Choroid plexus epithelial cell (primary cell): ENCODE measurements around the gene FSTL4.

Experiments used
- DNase-seq: peaks from one replicate; pipeline ENCODE4 v3.0.0-alpha.2; 2010; ENCODE audit warnings: low read depth
- H3K4me3 ChIP-seq: 2 replicates; pipeline ENCODE4 v1.5.1; 2011; ENCODE audit warnings: low read depth, mild to moderate bottlenecking, control low read depth, low read length, moderate library complexity
- TF ChIP-seq, protein P1 (sequence below): conservative IDR thresholded peaks from 2 replicates; pipeline ENCODE4 v1.5.1; 2011; ENCODE audit warnings: low read depth, mild to moderate bottlenecking, control low read depth, inconsistent platforms, low read length, moderate library complexity

Gene FSTL4

GRCh38 chr5:133406208-133406976 is 205.9 kb downstream of the FSTL4 start:
- DNase-seq, result no peak
- TF ChIP-seq, protein P1, sequence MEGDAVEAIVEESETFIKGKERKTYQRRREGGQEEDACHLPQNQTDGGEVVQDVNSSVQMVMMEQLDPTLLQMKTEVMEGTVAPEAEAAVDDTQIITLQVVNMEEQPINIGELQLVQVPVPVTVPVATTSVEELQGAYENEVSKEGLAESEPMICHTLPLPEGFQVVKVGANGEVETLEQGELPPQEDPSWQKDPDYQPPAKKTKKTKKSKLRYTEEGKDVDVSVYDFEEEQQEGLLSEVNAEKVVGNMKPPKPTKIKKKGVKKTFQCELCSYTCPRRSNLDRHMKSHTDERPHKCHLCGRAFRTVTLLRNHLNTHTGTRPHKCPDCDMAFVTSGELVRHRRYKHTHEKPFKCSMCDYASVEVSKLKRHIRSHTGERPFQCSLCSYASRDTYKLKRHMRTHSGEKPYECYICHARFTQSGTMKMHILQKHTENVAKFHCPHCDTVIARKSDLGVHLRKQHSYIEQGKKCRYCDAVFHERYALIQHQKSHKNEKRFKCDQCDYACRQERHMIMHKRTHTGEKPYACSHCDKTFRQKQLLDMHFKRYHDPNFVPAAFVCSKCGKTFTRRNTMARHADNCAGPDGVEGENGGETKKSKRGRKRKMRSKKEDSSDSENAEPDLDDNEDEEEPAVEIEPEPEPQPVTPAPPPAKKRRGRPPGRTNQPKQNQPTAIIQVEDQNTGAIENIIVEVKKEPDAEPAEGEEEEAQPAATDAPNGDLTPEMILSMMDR, result no peak
- H3K4me3 ChIP-seq, result no peak overlapping the region

DNA sequence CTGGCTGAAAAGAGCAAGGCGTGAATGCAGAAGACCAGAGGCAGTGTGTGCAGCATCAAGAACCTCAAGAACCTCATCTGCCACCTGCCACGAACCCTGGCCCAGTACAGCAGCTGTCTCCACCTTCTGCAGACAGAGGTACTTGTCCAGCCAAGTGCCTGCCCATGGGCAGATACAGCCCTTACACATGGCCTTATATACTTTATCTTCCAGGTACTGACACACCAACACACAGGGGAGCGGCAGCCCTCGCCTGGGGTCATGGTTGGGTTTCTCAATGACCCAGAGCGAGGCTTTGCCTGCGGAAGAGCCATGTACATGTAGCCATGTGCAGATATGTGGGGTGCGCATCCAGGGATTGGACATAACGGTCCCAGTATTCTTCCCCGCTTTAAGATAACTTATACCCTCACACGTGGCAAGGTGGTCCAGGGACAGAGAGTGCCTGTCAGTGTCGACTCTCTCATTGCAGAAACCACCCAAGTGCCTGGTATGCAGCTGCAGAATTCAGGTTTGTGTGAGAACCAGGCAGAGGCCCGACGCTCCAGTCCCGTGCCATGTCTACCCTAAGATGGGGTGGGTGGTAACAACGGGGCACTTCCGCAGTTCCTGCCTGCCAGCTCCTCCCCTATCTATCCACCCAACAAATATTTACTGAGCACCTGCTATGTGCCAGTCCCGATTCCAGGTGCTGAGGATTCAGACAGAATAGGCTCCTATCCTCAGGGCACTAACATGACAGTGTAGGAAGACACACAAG is 206.9 kb downstream of the FSTL4 start:
- no peak for DNase-seq
- H3K4me3 ChIP-seq, result no peak overlapping the region
- TF ChIP-seq, protein P1, result no peak

GRCh38 chr5:133404724-133405123 is 207.6 kb downstream of the FSTL4 start:
- no peak overlapping the region for H3K4me3 ChIP-seq
- DNase-seq, result no peak
- TF ChIP-seq, protein P1, result peak; percentile 5

DNA sequence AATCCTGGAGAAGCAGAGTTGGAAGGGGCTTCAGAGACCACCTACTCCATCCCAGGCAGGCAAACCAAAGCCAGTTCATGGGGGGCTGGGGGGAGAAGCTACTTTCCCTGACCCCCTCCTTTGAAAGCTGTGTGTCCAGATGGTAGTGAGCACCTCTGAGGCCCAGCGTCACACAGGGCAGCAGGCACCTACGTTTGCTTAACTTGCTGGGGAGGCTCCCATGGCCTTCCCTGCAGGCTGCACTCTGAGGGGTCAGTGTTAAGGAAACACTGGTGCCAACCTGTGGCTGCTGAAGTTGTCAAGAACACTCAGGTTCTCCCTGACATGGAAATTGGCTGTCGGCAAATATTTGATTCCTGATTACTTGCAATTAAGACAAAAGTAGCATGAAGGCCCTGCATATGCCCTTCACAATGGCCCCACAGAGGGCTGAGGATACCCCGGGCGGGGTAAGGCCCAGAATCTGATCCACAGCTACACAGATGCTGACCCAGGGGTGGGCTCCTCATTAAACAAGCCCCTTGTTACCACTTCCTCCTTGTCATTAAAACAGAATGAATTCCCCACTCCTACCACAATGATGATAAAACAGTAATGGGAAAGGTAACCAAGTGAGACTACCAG is 208.5 kb downstream of the FSTL4 start:
- TF ChIP-seq, protein P1, result no peak
- DNase-seq, result no peak
- H3K4me3 ChIP-seq, result no peak overlapping the region

GRCh38 chr5:133402775-133403174 is 209.6 kb downstream of the FSTL4 start:
- no peak for DNase-seq
- H3K4me3 ChIP-seq, result no peak overlapping the region
- TF ChIP-seq, protein P1, result no peak

DNA sequence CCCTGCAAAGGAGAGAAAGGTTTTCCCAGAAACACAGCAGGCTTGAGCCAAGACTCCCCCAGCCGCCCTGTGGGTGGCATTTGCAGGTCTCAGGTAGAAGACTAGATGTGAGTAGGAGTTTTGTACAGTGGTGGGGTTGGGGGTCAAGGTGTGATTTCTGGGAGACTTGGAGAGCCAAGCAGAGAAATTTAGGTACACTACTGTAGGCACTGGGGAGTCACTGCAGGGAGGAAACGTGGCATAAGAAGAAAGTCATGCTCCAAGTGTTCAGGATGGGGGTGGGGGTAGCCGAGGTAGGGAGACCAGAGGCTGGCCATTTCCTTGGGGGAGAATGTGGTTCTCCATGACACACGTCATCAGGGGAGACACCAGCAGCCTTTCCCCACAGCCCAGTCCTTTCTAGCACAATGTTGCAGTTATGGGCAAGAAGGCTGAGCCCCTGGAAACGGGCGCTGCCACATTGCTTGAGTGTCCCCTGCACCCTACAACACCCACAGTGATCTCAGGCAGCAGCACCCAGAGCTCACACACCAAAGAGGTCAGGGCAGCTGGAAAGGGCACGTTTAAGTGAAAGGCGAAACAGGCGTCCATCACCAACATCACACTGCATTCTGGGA is 210.5 kb downstream of the FSTL4 start:
- TF ChIP-seq, protein P1, result no peak
- no peak for DNase-seq
- no peak overlapping the region for H3K4me3 ChIP-seq
